ENCODE measurements around the gene LRPAP1. TPM values are rescaled to one million over a fixed set of nuclear protein-coding genes. Genes with fewer than 3 reads are reported as not detected.

Gene LRPAP1
- total RNA-seq, 4 donors from 2014 or later = 112 to 153 (median 123) TPM

DNA sequence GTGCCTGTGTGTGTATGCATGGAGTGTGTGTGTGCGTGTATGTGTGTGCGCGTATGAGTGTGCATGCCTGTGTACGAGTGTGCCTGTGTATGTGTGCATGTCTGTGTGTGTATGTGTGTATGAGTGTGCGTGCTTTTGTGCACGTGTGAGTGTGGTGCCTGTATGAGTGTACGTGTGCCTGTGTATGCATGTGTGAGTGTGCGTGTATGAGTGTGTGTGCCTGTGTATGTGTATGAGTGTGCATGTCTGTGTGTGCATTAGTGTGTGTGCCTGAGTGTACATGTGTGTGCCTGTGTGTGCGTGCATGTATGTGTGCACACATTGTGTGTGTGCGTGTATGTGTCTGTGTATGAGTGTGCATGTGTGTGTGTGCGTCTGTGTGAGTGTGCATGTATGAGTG lies 63.4 kb downstream of the LRPAP1 start:
- DNase-seq (ENCODE audit: low spot score in 2 of 2) = no peak
- intact Hi-C loops (cut with DNase I; ENCODE audit: low total_unique reads) = no loop called here
- H3K4me3 ChIP-seq (ENCODE audit: low read depth, poor library complexity, severe bottlenecking) = no peak overlapping the region
- WGBS, 2 donors = 83 to 85% methylated on average over 11 of the region's 11 CpGs
- TF ChIP-seq, protein P1, sequence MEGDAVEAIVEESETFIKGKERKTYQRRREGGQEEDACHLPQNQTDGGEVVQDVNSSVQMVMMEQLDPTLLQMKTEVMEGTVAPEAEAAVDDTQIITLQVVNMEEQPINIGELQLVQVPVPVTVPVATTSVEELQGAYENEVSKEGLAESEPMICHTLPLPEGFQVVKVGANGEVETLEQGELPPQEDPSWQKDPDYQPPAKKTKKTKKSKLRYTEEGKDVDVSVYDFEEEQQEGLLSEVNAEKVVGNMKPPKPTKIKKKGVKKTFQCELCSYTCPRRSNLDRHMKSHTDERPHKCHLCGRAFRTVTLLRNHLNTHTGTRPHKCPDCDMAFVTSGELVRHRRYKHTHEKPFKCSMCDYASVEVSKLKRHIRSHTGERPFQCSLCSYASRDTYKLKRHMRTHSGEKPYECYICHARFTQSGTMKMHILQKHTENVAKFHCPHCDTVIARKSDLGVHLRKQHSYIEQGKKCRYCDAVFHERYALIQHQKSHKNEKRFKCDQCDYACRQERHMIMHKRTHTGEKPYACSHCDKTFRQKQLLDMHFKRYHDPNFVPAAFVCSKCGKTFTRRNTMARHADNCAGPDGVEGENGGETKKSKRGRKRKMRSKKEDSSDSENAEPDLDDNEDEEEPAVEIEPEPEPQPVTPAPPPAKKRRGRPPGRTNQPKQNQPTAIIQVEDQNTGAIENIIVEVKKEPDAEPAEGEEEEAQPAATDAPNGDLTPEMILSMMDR (IDR thresholded peaks at IDR 0.05) = peak in 1 of 3 donors; percentile 8
- TF ChIP-seq POLR2A (IDR thresholded peaks at IDR 0.05) = no peak

- no peak overlapping the region for H3K4me3 ChIP-seq (ENCODE audit: low read depth, poor library complexity, severe bottlenecking)
- WGBS, 2 donors = 87 to 88% methylated on average over 10 of the region's 10 CpGs
- intact Hi-C loops (cut with DNase I; ENCODE audit: low total_unique reads) = no loop called here
- DNase-seq (ENCODE audit: low spot score in 2 of 2) = no peak
- TF ChIP-seq POLR2A (IDR thresholded peaks at IDR 0.05) = no peak
- TF ChIP-seq, protein P1 (IDR thresholded peaks at IDR 0.05) = no peak
Observed at GRCh38 chr4:3468154-3468553, 64.1 kb downstream of the LRPAP1 start.

- H3K4me3 ChIP-seq (ENCODE audit: low read depth, poor library complexity, severe bottlenecking) = no peak overlapping the region
- 79% methylated on average over 15 of the region's 15 CpGs for WGBS, 2 donors
- no peak for DNase-seq (ENCODE audit: low spot score in 2 of 2)
- TF ChIP-seq, protein P1 (IDR thresholded peaks at IDR 0.05) = no peak
- TF ChIP-seq POLR2A (IDR thresholded peaks at IDR 0.05) = no peak
- intact Hi-C loops (cut with DNase I; ENCODE audit: low total_unique reads) = no loop called here
Observed at GRCh38 chr4:3467601-3468031, 64.6 kb downstream of the LRPAP1 start.

GRCh38 chr4:3466691-3467600 lies 65.3 kb downstream of the LRPAP1 start:
- TF ChIP-seq, protein P1 (IDR thresholded peaks at IDR 0.05) = no peak
- no peak for TF ChIP-seq POLR2A (IDR thresholded peaks at IDR 0.05)
- H3K4me3 ChIP-seq (ENCODE audit: low read depth, poor library complexity, severe bottlenecking) = no peak overlapping the region
- intact Hi-C loops (cut with DNase I; ENCODE audit: low total_unique reads) = no loop called here
- WGBS, 2 donors = 67 to 69% methylated on average over 33 to 40 of the region's 40 CpGs
- no peak for DNase-seq (ENCODE audit: low spot score in 2 of 2)

DNA sequence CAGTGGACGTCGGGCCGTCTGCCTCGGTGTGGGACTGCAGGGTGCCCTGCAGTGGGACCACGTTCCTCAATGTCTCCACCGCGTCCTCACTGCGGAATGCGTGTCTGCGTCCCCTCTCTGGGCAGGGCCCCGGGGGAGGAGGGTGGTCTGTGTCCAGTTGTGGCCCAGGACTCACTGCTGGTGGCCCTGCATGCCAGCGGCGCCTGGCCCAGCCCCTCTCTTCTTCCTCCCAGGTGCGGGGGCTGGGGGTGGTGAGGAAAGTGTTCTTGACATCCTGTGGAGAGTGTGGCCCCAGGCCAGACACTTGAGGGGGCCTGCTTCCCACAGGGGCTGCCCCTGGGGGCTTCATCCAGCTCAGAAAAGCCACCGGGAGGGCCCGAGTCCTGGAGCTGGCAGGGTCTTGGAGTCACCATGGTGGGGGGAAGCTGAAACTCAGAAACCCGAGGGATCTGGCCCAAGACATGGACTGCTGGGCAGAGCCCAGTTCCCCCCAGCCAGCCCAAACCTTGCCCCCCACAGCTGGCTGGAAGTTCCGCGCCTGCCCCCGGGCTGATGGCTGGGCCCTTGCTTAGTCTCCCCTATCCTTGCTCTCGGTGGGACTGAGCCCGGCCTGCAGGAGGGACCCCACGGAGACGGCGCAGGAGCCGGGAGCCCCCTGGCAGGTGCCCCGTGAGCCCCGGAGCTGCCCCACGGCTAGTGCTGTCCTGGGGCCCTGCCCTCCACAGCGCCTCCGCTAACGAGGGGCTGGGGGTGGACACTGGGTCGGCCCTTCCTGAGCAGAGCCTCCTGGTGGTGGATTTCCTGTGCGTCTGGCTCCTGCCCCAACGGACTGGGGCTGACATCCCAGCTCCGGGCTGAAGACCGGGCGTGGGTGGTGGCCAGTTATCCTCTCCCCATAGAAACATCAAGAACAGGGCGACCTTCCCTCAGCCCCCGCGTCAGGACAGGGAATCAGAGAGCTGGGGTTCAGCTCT lies 66.2 kb downstream of the LRPAP1 start:
- intact Hi-C loops (cut with DNase I; ENCODE audit: low total_unique reads) = no loop called here
- H3K4me3 ChIP-seq (ENCODE audit: low read depth, poor library complexity, severe bottlenecking) = no peak overlapping the region
- DNase-seq (ENCODE audit: low spot score in 2 of 2) = no peak
- no peak for TF ChIP-seq POLR2A (IDR thresholded peaks at IDR 0.05)
- TF ChIP-seq, protein P1 (IDR thresholded peaks at IDR 0.05) = no peak
- WGBS, 2 donors = 79 to 84% methylated on average over 28 to 39 of the region's 41 CpGs
